PFSK-1 (cell line): ENCODE measurements around the gene PHOX2B.

Experiments
- FOXP2 ChIP-seq: optimal IDR thresholded peaks from 2 replicates; pipeline ENCODE3; 2011; ENCODE audit warnings: borderline replicate concordance, control low read depth, inconsistent platforms; ENCODE audit not compliant: insufficient read depth; ENCODE audit errors: extremely low read length, extremely low read depth
- POLR2AphosphoS5 ChIP-seq: IDR thresholded peaks from 2 replicates; pipeline ENCODE4 v1.6.1; 2012; ENCODE audit warnings: low read depth, mild to moderate bottlenecking, control low read depth, low read length, moderate library complexity
- REST ChIP-seq, 2 experiments: IDR thresholded peaks; 2 replicates each; pipeline versions ENCODE4 v1.6.1 to v1.8.0; 2011 to 2012; ENCODE audit warnings: low read depth in 2 of 2, low read length in 2 of 2, control low read depth in 1 of 2, inconsistent platforms in 1 of 2, mild to moderate bottlenecking in 1 of 2, moderate library complexity in 1 of 2; ENCODE audit not compliant: insufficient read depth in 1 of 2
- SIN3A ChIP-seq: IDR thresholded peaks from 2 replicates; pipeline ENCODE4 v1.6.1; 2012; ENCODE audit warnings: mild to moderate bottlenecking, low read length, moderate library complexity, borderline replicate concordance; ENCODE audit not compliant: insufficient read depth
- TAF1 ChIP-seq: IDR thresholded peaks from 2 replicates; pipeline ENCODE4 v1.6.1; 2012; ENCODE audit warnings: low read length, control low read depth, borderline replicate concordance; ENCODE audit not compliant: insufficient read depth

GRCh38 chr4:41722181-41722580 is 26.3 kb downstream of the PHOX2B start:
- TF ChIP-seq REST (IDR thresholded peaks at IDR 0.05; ENCODE audit: insufficient read depth in 1 of 2, low read depth in 2 of 2, low read length in 2 of 2) (no peak), POLR2AphosphoS5 (no peak), SIN3A (no peak), FOXP2 (no peak), TAF1 (no peak)
